CD4-positive, alpha-beta T cell treated with Interleukin-10 for 1 hour (primary cell): ENCODE data around the gene SLX4IP.

Experiments used
- DNase-seq: peaks from one replicate; pipeline ENCODE4 v3.0.0-alpha.2; 2020

SLX4IP gene

DNA sequence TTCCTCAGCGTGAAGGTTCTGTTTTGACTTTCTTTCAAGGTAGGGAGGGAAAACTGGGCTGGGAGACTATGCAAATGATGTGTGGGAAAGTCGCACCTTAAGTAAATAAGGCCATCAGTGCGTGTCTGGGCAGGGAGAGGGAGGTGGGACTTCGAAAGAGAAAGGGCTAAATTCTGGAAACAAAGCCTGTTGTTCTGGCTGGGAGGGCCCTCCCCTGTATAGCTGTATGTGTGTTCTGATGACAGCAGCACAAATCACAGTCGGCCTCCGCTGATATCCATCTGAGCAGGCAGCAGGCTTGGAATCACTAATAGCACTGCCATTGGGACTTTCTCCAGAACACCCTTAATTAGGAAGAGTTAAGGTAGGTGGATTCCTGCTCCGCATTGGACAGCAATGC, 219.5 kb downstream of the SLX4IP start:
- DNase-seq, result no peak

DNA sequence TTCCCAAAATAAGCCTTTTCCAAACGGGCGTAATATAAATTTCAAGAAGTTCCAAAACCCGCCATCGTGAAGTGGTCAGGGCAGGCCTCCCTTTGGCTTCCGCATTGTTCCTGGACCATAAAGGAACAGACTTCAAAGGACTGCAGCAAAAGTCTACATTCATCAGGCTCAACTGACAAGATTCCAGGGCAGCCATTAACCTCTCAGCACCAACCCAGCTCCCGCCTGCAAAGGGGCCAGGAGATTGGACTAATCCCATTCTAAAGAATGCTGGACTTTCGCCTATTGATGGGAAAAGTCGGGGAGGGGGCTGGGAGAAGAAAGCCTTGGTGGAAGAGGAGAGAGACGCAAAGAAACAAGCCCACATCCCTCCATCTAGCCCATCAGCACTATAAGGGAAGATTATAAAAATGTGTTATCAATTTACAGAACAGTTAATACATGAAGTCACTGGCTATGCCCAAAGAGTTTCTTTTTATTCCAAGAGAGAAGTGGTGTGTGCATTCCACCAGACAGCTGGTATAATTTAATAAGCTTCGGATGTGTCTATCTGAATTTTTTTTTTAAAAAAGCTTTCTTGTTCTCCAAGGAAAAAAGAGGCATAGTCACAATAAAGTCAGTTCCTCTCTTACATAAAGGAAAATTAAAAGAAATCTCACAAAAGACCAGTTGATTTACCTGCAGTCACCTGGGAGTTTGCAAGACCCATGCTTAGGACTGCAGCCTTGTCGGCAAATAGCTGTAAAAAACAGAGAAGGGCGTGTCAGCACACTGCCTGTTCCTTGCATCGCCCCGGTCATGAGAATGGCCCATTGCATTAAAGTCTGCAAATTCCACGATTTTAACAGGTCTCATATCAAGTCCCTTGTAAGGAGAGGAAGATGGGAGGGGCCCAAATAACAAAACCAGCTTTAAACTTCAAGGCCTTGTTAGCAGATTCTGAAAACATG, 220.9 kb downstream of the SLX4IP start:
- no peak for DNase-seq

GRCh38 chr20:10657453-10657852, 222.3 kb downstream of the SLX4IP start:
- DNase-seq, result no peak

GRCh38 chr20:10658051-10658823, 223.1 kb downstream of the SLX4IP start:
- no peak for DNase-seq

- DNase-seq, result no peak
Observed at GRCh38 chr20:10658876-10659632, 223.9 kb downstream of the SLX4IP start.

DNA sequence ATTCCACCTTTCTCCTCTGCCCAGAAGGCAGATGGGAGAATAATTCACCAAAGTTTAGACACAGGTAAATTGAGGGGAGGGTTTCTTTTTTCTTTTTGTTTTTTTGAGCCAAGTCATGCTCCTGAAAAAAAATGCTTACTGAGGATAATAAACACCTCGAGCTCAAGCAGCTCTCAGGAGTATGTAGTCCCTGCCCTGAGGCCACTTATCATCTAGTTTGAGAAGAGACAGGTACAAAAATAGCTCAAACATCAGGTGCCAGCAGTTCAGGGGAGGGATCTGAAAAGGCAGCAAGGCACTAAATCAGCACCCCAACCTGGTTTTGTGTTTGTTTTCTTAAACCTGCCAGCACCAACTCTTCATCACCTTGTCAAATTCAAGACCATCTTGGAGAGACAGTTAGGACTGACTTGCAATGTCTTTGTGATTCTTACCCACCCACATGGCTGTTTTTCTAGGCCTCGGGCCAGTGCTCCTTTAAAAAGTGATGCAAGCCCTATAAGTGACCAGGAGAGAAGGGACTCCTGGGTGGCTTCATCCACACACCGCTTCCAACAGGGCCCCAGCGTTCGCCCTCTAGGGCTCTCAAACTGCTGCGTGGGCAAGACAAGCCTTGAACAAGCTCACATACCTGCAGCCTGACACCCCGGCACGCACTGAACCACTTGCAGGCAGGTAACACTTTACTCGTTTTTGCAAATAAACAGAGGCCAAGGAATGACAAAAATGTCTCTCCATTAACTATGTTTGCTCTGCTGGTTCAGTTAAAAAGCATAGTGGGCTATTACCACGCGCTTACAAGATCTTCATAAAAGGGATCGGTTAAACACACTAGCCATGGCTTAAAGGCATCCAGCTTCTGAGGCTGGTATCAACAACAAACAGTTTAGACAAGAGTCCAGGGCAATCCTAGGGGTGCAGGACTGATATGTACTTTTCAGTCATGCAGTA, 224.8 kb downstream of the SLX4IP start:
- no peak for DNase-seq

DNA sequence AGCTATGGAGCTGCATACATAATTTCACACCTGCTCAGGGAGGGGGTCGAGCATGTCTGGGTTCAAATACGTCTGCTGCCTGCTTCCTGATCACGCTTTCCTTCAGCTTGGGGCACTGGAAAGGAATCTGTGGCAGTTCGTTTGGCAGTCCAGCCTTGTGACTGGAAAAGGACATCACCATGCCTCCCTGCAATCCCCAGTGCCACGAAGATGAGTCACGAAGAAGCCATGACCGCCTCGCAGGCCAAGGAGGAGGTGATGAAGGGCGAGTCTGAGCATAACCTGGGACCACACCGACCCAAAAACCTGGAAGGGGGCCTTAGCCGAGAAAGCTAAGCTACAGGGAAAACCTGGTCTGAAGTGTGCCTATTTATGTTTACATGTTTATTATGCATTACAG, 225.6 kb downstream of the SLX4IP start:
- no peak for DNase-seq

GRCh38 chr20:10661261-10661660, 226.2 kb downstream of the SLX4IP start:
- no peak for DNase-seq

DNA sequence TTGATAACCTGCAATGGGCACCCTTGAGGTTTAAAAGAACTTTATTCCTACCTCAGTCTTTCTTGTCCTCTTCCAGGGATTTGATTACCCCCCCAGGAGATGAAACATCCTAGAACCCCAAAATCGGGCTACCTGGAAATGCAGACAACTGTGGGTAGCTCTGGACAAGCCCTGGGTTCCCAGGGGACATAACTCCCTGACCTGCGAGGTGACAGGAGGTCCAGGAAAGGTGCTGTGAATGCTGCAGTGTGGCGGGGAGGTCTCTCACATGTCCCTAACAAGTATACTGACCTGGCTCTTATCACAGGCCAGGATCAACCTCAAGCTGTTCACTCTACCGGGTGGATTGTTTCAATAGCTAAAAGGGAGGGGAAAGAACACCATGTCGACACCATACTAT, 227.0 kb downstream of the SLX4IP start:
- no peak for DNase-seq

DNA sequence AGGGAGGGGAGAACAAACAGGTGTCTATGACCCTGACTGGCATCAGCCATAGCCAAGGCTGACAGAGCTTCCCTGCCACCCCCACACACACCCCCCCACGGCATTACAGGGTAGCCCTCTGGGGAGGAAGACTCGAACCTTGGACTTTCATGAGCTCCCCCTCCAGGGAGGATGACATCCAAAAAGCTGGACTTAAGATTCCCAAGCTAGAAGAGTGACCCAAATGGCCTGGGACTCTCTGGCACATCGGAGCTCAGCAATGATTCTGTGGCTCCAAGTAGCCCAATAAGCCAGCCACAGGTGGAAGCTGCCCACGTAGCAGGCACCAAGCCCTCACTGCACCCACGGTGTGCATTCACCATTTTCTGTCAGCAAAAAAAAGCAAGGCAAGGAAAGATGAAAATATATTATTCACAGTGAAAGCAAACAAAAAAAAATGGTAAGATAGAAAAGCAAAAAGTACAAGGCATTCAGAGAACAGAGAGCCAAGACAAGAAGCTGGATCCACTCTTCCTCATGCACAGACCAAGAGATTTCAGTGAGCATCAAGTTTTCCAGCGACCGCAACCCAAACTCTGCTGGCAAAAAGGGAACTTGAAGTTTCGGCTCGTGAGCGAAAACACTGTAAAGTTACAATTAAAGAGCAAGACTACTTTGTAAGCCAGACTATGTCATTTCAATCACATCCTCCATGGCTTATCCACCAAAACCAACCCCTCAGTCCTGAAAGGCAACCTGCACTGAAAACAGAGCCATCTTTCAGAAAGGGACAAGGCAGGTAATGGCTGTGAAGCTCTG, 227.8 kb downstream of the SLX4IP start:
- no peak for DNase-seq

- DNase-seq, result no peak
Observed at GRCh38 chr20:10663756-10664155, 228.7 kb downstream of the SLX4IP start.

DNA sequence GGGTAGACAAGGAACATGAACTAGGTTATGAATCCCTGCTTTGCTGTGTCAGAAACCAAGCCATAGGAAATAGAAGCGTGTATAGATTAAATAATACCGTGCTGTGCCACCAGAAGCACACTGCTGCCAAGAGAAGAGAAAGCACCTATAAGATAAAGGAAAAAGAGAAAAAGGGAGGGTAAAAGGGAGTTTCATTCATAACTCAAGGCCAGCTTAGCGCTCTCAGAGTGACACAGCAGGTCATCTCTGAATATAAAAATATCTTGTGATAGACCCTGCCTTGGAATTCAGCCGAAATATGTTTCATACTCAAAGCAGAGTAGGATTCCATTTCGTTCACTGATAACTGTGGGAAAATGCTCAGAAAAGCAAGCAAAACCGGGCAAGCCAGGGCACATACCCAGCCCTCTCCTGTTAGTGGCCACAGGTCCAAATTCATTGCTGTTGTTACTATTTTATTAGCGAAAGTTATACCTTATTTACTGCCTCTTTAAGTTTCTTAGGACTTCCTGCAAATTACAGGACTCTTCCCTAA, 230.0 kb downstream of the SLX4IP start:
- DNase-seq, result no peak

GRCh38 chr20:10665791-10666190, 230.7 kb downstream of the SLX4IP start:
- no peak for DNase-seq

GRCh38 chr20:10666221-10667076, 231.3 kb downstream of the SLX4IP start:
- DNase-seq, result no peak

DNA sequence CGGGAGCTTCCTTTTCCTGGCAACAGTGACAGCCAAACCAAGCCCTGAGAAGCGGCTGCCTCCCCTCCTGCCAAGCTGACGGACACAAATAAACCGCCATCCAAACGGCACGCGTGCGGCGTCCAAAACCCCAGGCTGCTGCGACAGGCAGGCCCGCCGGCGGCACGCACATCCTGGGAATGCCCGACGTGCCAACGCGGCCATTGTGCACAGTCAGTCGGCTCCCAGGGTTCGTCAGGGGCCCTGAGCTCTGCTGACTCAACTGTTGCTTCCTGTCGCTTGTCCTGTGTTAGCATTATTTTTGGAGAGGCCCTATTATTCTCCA, 231.9 kb downstream of the SLX4IP start:
- DNase-seq, result no peak

- no peak for DNase-seq
Observed at GRCh38 chr20:10667560-10668167, 232.6 kb downstream of the SLX4IP start.

GRCh38 chr20:10668677-10669368, 233.7 kb downstream of the SLX4IP start:
- DNase-seq, result no peak

GRCh38 chr20:10669843-10670446, 234.8 kb downstream of the SLX4IP start:
- no peak for DNase-seq
